SU-DHL-6 (cell line): ENCODE measurements around the gene PGGHG.
"Not testable (repeated sequence)": the region's sequence is repeated elsewhere in the genome, so short reads cannot be mapped to it uniquely, and the experiment has no call there.

Experiments
- CTCF ChIP-seq: fragments of 200-600 bp; sonication (generic); IDR thresholded peaks from one replicate; pipeline ENCODE4 v1.5.1; 2017; ENCODE audit warnings: antibody characterized with exemption, mild to moderate bottlenecking, low read length, moderate library complexity; ENCODE audit not compliant: insufficient read depth, poor library complexity, severe bottlenecking
- EZH2phosphoT487 ChIP-seq: fragments of 200-600 bp; sonication (generic), shearing (Covaris generic); conservative IDR thresholded peaks from 2 replicates; pipeline ENCODE4 v1.6.1; 2018; ENCODE audit warnings: mild to moderate bottlenecking, antibody characterized with exemption, low read length, moderate library complexity, mixed read lengths

GRCh38 chr11:286977-287820 is 1.7 kb upstream of the PGGHG start:
- not testable (repeated sequence) for TF ChIP-seq CTCF, EZH2phosphoT487
